WTC11 (cell line): ENCODE measurements around the gene BRD4. TPM values are rescaled to one million over a fixed set of nuclear protein-coding genes. Genes with fewer than 3 reads are reported as not detected.

ENCODE experiments used
- ATAC-seq: fragments of 200-7000 bp; cut with Tn5 transposase; 2 replicates; pipeline ENCODE4 v1.10.0; 2021; ENCODE audit warnings: mild to moderate bottlenecking, moderate library complexity
- CTCF ChIA-PET: fragments of 300-600 bp; sonication (Branson Sonifier 250); formaldehyde crosslinking; loops from one replicate; lab custom pipeline; 2021; ENCODE audit warnings: antibody characterized with exemption; lab: Charles Lee
- POLR2A ChIA-PET: fragments of 350-600 bp; sonication (Branson Sonifier 250); formaldehyde crosslinking; loops from one replicate; lab custom pipeline; 2021; ENCODE audit warnings: antibody characterized with exemption; lab: Charles Lee
- DNase-seq: peaks from one replicate; pipeline ENCODE4 v3.0.0; 2021; ENCODE audit warnings: low spot score
- H3K27ac Mint-ChIP-seq: 2 replicates; pipeline ENCODE4 v1.8.0; 2021; ENCODE audit warnings: mixed read lengths
- H3K27me3 Mint-ChIP-seq: 2 replicates; pipeline ENCODE4 v1.8.0; 2021; ENCODE audit warnings: low read depth, mild to moderate bottlenecking, moderate library complexity, mixed read lengths
- H3K36me3 Mint-ChIP-seq: 2 replicates; pipeline ENCODE4 v1.8.0; 2021; ENCODE audit warnings: mixed read lengths
- H3K4me1 Mint-ChIP-seq: 2 replicates; pipeline ENCODE4 v1.8.0; 2022; ENCODE audit warnings: mixed read lengths
- H3K4me3 Mint-ChIP-seq: 2 replicates; pipeline ENCODE4 v1.8.0; 2021; ENCODE audit warnings: mild to moderate bottlenecking, moderate library complexity, mixed read lengths
- H3K9me3 Mint-ChIP-seq: 2 replicates; pipeline ENCODE4 v1.8.0; 2021; ENCODE audit warnings: mixed read lengths
- CREM ChIP-seq: sonication (generic); formaldehyde crosslinking; IDR thresholded peaks from 2 replicates; pipeline ENCODE4 v1.8.1; 2022; ENCODE audit warnings: mild to moderate bottlenecking, missing genetic modification reagents, moderate library complexity
- ELF4 ChIP-seq: sonication (generic); formaldehyde crosslinking; IDR thresholded peaks from 2 replicates; pipeline ENCODE4 v1.8.1; 2022; ENCODE audit warnings: low read depth, mild to moderate bottlenecking, moderate library complexity, missing genetic modification reagents
- EMX1 ChIP-seq: fragments of 250-450 bp; sonication (Bioruptor Pico); IDR thresholded peaks from 2 replicates; pipeline ENCODE4 v1.8.0; 2021; ENCODE audit warnings: mild to moderate bottlenecking
- FOXJ3 ChIP-seq: sonication (generic); formaldehyde crosslinking; IDR thresholded peaks from 2 replicates; pipeline ENCODE4 v1.9.0; 2021; ENCODE audit warnings: missing genetic modification reagents, mild to moderate bottlenecking, borderline replicate concordance
- KAT7 ChIP-seq: sonication (generic); formaldehyde crosslinking; IDR thresholded peaks from 2 replicates; pipeline ENCODE4 v1.8.1; 2023; ENCODE audit warnings: missing genetic modification reagents, mild to moderate bottlenecking, borderline replicate concordance
- MXD4 ChIP-seq: fragments of 250-450 bp; sonication (Bioruptor Pico); IDR thresholded peaks from 2 replicates; pipeline ENCODE4 v1.8.0; 2021; ENCODE audit warnings: mild to moderate bottlenecking, moderate library complexity, borderline replicate concordance
- NFATC4 ChIP-seq: fragments of 250-450 bp; sonication (Bioruptor Pico); IDR thresholded peaks from 2 replicates; pipeline ENCODE4 v1.9.0; 2021; ENCODE audit warnings: mild to moderate bottlenecking
- NR1H2 ChIP-seq: sonication (generic); formaldehyde crosslinking; IDR thresholded peaks from 2 replicates; pipeline ENCODE4 v1.9.0; 2021; ENCODE audit warnings: mild to moderate bottlenecking, moderate library complexity, missing genetic modification reagents
- NR2C2 ChIP-seq: sonication (generic); formaldehyde crosslinking; IDR thresholded peaks from 2 replicates; pipeline ENCODE4 v1.8.0; 2022; ENCODE audit warnings: mild to moderate bottlenecking, missing genetic modification reagents
- PRRX2 ChIP-seq: fragments of 250-450 bp; sonication (Bioruptor Pico); IDR thresholded peaks from 2 replicates; pipeline ENCODE4 v1.8.0; 2021; ENCODE audit warnings: mild to moderate bottlenecking
- SOX15 ChIP-seq: fragments of 250-450 bp; sonication (Bioruptor Pico); IDR thresholded peaks from 2 replicates; pipeline ENCODE4 v1.9.0; 2021; ENCODE audit warnings: mild to moderate bottlenecking
- TEAD4 ChIP-seq: sonication (generic); formaldehyde crosslinking; IDR thresholded peaks from 2 replicates; pipeline ENCODE4 v1.8.0; 2022; ENCODE audit warnings: mild to moderate bottlenecking, missing genetic modification reagents
- ZNF138 ChIP-seq: sonication (generic); formaldehyde crosslinking; conservative IDR thresholded peaks from 2 replicates; pipeline ENCODE4 v1.8.1; 2022; ENCODE audit warnings: mild to moderate bottlenecking, moderate library complexity, missing genetic modification reagents
- ZNF423 ChIP-seq: fragments of 250-450 bp; sonication (Bioruptor Pico); IDR thresholded peaks from 2 replicates; pipeline ENCODE4 v2.1.2; 2022; ENCODE audit warnings: mild to moderate bottlenecking, moderate library complexity
- ZNF671 ChIP-seq: fragments of 250-450 bp; sonication (Bioruptor Pico); IDR thresholded peaks from 2 replicates; pipeline ENCODE4 v1.8.0; 2021; ENCODE audit warnings: mild to moderate bottlenecking
- total RNA-seq: library from RNA; stranded (reverse); gene quantifications from 3 replicates; pipeline ENCODE4 v1.2.3, GENCODE V29; 2021
- TF ChIP-seq, protein P1 (sequence below): fragments of 200-600 bp; IDR thresholded peaks from 2 replicates; pipeline ENCODE4 v1.8.0; 2022; ENCODE audit warnings: antibody characterized with exemption
- TF ChIP-seq, protein P2 (sequence below): sonication (generic); formaldehyde crosslinking; IDR thresholded peaks from 2 replicates; pipeline ENCODE4 v1.8.1; 2022; ENCODE audit warnings: low read depth, missing genetic modification reagents, borderline replicate concordance
- TF ChIP-seq, protein P3 (sequence below): sonication (generic); formaldehyde crosslinking; IDR thresholded peaks from 2 replicates; pipeline ENCODE4 v1.8.1; 2023; ENCODE audit warnings: mild to moderate bottlenecking, missing genetic modification reagents, borderline replicate concordance
- TF ChIP-seq, protein P4 (sequence below): sonication (generic); formaldehyde crosslinking; IDR thresholded peaks from 2 replicates; pipeline ENCODE4 v1.8.1; 2023; ENCODE audit warnings: mild to moderate bottlenecking, missing genetic modification reagents, moderate library complexity
- TF ChIP-seq, protein P5 (sequence below): sonication (generic); formaldehyde crosslinking; IDR thresholded peaks from 2 replicates; pipeline ENCODE4 v1.8.1; 2022; ENCODE audit warnings: missing genetic modification reagents, borderline replicate concordance
- TF ChIP-seq, protein P6 (sequence below): sonication (generic); formaldehyde crosslinking; IDR thresholded peaks from 2 replicates; pipeline ENCODE4 v1.8.0; 2023; ENCODE audit warnings: mild to moderate bottlenecking, missing genetic modification reagents

Gene BRD4
- total RNA-seq, 1 experiment from 2014 or later, result 128 TPM

DNA sequence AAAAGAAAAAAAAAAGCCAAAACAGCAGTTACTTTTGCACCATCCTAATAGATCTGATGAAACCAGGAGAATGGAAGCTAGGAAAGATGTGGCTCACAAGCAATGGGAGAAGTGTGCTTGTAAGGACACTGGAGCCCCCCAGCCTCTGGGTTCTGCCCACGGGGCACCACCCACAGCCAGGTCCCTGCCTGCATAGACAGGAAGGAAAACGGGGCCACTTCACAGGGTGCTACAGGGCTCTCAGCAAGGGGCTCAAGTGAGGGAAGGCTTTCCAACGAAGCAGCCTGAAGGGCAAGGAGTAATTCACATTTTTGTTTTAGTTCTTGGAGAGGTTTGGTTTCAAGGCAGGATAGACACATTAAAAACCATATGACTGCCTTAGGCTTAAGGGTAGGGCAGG is 42.7 kb downstream of the BRD4 start (continued):
- TF ChIP-seq, protein P1, sequence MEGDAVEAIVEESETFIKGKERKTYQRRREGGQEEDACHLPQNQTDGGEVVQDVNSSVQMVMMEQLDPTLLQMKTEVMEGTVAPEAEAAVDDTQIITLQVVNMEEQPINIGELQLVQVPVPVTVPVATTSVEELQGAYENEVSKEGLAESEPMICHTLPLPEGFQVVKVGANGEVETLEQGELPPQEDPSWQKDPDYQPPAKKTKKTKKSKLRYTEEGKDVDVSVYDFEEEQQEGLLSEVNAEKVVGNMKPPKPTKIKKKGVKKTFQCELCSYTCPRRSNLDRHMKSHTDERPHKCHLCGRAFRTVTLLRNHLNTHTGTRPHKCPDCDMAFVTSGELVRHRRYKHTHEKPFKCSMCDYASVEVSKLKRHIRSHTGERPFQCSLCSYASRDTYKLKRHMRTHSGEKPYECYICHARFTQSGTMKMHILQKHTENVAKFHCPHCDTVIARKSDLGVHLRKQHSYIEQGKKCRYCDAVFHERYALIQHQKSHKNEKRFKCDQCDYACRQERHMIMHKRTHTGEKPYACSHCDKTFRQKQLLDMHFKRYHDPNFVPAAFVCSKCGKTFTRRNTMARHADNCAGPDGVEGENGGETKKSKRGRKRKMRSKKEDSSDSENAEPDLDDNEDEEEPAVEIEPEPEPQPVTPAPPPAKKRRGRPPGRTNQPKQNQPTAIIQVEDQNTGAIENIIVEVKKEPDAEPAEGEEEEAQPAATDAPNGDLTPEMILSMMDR, result no peak
- TF ChIP-seq ZNF671 (CRISPR knock-in tag) (no peak), NFATC4 (CRISPR knock-in tag) (no peak)
- TF ChIP-seq, protein P2, sequence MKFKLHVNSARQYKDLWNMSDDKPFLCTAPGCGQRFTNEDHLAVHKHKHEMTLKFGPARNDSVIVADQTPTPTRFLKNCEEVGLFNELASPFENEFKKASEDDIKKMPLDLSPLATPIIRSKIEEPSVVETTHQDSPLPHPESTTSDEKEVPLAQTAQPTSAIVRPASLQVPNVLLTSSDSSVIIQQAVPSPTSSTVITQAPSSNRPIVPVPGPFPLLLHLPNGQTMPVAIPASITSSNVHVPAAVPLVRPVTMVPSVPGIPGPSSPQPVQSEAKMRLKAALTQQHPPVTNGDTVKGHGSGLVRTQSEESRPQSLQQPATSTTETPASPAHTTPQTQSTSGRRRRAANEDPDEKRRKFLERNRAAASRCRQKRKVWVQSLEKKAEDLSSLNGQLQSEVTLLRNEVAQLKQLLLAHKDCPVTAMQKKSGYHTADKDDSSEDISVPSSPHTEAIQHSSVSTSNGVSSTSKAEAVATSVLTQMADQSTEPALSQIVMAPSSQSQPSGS (CRISPR knock-in tag), result no peak

DNA sequence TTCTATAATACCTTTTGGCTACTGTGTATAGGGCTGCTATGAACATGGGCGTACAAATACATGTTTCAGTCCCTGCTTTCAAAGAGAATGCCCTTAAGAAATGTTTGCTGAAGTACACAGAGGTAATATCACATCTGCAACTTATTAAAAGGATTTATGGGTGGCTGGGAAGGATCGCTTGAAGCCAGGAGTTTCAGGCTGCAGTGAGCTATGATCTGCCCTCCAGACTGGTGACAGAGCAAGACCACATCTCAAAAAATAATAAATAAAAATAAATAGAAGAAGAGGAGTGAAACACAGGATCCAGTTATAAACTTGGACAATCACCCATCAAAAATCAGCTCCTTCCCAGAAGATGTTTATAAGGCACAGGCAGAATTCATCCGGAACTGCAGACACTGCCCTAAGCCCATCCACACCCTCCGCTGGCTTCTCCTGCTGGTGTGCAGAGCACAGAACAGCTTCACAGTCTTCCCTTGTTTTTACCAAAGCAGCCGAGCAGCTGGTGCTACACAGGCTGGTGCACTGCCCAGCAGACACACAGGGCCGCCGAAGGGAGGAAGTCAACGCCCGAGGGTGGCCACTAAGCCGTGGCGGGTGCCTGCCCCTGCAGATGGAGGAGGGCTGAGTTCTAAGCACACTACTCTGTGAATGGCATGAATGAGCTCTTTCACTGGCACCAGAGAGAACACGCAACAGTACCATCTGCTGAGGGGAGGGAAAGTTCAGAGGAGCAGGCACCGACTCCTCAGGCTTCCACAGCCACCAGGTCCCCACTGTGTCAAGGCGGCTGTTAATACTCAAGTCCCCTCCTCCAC is 44.0 kb downstream of the BRD4 start:
- DNase-seq, result no peak
- peak; percentile 11; the same call in 1 of the 2 replicates for ATAC-seq
- Mint-ChIP-seq H3K36me3 (no peaks in the 10 kb centered on the region), H3K9me3 (no peaks in the 10 kb centered on the region), H3K4me3 (no peak overlapping the region), H3K27ac (peak overlapping the region; percentile 72), H3K27me3 (no peaks in the 10 kb centered on the region), H3K4me1 (peaks cover 93% of the 10 kb centered on the region)
- POLR2A ChIA-PET, result interaction anchor here (1.2 kb wide), 1 partner anchor 9 kb away, joined by 4 read pairs; no protein-coding TSS in a partner anchor
- CTCF ChIA-PET, result interaction anchor here (1.1 to 2.0 kb wide), 2 partner anchors 29 to 36 kb away, joined by 3 to 9 read pairs; no protein-coding TSS in a partner anchor
- no peak for TF ChIP-seq CREM (CRISPR knock-in tag)
- TF ChIP-seq TEAD4 (CRISPR knock-in tag), result no peak
- no peak for TF ChIP-seq ELF4
- TF ChIP-seq ZNF423 (CRISPR knock-in tag), result no peak

DNA sequence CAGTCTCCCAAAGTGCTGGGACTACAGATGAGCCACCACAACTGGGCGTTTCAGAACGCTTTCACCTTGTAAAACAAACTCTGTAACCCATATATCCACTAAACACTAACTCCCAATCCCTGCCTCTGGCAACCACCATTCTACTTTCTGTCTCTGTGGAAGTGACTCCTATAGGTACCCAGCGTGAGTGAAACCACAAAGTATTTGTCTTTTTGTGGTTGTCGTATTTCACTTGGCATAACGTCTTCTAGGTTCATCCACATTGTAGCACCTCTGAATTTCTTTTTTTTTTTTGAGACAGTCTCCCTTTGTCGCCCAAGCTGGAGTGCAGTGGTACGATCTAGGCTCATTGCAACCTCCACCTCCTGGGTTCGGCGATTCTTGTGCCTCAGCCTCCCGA is 44.8 kb downstream of the BRD4 start:
- DNase-seq, result no peak
- Mint-ChIP-seq H3K36me3 (no peaks in the 10 kb centered on the region), H3K27me3 (no peaks in the 10 kb centered on the region), H3K4me3 (no peak overlapping the region), H3K9me3 (no peaks in the 10 kb centered on the region), H3K27ac (peak overlapping the region; percentile 73; the same call in 1 of the 2 replicates), H3K4me1 (peaks cover 92% of the 10 kb centered on the region)
- no peak for ATAC-seq
- CTCF ChIA-PET, result interaction anchor here (2.0 kb wide), 1 partner anchor 35 kb away, joined by 9 read pairs; no protein-coding TSS in a partner anchor
- POLR2A ChIA-PET, result interaction anchor here (0.6 kb wide), 1 partner anchor 942 kb away, joined by 6 read pairs; no protein-coding TSS in a partner anchor
- no peak for TF ChIP-seq NR2C2
- TF ChIP-seq, protein P3, sequence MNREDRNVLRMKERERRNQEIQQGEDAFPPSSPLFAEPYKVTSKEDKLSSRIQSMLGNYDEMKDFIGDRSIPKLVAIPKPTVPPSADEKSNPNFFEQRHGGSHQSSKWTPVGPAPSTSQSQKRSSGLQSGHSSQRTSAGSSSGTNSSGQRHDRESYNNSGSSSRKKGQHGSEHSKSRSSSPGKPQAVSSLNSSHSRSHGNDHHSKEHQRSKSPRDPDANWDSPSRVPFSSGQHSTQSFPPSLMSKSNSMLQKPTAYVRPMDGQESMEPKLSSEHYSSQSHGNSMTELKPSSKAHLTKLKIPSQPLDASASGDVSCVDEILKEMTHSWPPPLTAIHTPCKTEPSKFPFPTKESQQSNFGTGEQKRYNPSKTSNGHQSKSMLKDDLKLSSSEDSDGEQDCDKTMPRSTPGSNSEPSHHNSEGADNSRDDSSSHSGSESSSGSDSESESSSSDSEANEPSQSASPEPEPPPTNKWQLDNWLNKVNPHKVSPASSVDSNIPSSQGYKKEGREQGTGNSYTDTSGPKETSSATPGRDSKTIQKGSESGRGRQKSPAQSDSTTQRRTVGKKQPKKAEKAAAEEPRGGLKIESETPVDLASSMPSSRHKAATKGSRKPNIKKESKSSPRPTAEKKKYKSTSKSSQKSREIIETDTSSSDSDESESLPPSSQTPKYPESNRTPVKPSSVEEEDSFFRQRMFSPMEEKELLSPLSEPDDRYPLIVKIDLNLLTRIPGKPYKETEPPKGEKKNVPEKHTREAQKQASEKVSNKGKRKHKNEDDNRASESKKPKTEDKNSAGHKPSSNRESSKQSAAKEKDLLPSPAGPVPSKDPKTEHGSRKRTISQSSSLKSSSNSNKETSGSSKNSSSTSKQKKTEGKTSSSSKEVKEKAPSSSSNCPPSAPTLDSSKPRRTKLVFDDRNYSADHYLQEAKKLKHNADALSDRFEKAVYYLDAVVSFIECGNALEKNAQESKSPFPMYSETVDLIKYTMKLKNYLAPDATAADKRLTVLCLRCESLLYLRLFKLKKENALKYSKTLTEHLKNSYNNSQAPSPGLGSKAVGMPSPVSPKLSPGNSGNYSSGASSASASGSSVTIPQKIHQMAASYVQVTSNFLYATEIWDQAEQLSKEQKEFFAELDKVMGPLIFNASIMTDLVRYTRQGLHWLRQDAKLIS, result no peak
- no peak for TF ChIP-seq EMX1 (CRISPR knock-in tag)
- no peak for TF ChIP-seq PRRX2 (CRISPR knock-in tag)
- no peak for TF ChIP-seq KAT7 (CRISPR knock-in tag)
- TF ChIP-seq, protein P4, sequence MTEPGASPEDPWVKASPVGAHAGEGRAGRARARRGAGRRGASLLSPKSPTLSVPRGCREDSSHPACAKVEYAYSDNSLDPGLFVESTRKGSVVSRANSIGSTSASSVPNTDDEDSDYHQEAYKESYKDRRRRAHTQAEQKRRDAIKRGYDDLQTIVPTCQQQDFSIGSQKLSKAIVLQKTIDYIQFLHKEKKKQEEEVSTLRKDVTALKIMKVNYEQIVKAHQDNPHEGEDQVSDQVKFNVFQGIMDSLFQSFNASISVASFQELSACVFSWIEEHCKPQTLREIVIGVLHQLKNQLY (CRISPR knock-in tag), result no peak
- TF ChIP-seq, protein P5, sequence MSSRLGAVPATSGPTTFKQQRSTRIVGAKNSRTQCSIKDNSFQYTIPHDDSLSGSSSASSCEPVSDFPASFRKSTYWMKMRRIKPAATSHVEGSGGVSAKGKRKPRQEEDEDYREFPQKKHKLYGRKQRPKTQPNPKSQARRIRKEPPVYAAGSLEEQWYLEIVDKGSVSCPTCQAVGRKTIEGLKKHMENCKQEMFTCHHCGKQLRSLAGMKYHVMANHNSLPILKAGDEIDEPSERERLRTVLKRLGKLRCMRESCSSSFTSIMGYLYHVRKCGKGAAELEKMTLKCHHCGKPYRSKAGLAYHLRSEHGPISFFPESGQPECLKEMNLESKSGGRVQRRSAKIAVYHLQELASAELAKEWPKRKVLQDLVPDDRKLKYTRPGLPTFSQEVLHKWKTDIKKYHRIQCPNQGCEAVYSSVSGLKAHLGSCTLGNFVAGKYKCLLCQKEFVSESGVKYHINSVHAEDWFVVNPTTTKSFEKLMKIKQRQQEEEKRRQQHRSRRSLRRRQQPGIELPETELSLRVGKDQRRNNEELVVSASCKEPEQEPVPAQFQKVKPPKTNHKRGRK, result no peak
- no peak for TF ChIP-seq SOX15
- TF ChIP-seq FOXJ3 (CRISPR knock-in tag), result no peak
- TF ChIP-seq NR1H2 (CRISPR knock-in tag), result no peak
- no peak for TF ChIP-seq CREM (CRISPR knock-in tag)
- no peak for TF ChIP-seq MXD4 (CRISPR knock-in tag)
- TF ChIP-seq, protein P6, sequence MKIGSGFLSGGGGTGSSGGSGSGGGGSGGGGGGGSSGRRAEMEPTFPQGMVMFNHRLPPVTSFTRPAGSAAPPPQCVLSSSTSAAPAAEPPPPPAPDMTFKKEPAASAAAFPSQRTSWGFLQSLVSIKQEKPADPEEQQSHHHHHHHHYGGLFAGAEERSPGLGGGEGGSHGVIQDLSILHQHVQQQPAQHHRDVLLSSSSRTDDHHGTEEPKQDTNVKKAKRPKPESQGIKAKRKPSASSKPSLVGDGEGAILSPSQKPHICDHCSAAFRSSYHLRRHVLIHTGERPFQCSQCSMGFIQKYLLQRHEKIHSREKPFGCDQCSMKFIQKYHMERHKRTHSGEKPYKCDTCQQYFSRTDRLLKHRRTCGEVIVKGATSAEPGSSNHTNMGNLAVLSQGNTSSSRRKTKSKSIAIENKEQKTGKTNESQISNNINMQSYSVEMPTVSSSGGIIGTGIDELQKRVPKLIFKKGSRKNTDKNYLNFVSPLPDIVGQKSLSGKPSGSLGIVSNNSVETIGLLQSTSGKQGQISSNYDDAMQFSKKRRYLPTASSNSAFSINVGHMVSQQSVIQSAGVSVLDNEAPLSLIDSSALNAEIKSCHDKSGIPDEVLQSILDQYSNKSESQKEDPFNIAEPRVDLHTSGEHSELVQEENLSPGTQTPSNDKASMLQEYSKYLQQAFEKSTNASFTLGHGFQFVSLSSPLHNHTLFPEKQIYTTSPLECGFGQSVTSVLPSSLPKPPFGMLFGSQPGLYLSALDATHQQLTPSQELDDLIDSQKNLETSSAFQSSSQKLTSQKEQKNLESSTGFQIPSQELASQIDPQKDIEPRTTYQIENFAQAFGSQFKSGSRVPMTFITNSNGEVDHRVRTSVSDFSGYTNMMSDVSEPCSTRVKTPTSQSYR (CRISPR knock-in tag), result no peak
- no peak for TF ChIP-seq ZNF138 (CRISPR knock-in tag)
